RWPE2 (cell line): Measurements from ENCODE around the gene GTSF1L.

ENCODE experiments used
- ATAC-seq: fragments of 200-7000 bp; cut with Tn5 transposase; 3 replicates; pipeline ENCODE4 v1.9.1; 2021; ENCODE audit warnings: low read depth
- DNase-seq: peaks from one replicate; pipeline ENCODE4 v3.0.0-alpha.2; 2020; ENCODE audit warnings: low spot score
- H3K27ac ChIP-seq: fragments of 450-650 bp; 2 replicates; pipeline ENCODE4 v1.5.1; 2017; ENCODE audit warnings: mild to moderate bottlenecking; ENCODE audit not compliant: poor library complexity, severe bottlenecking
- H3K27me3 ChIP-seq: fragments of 250-450 bp; sonication (Bioruptor Pico); 2 replicates; pipeline ENCODE4 v1.5.1; 2021; ENCODE audit warnings: mild to moderate bottlenecking, moderate library complexity; ENCODE audit not compliant: insufficient read depth, poor library complexity, severe bottlenecking
- H3K36me3 ChIP-seq: fragments of 250-450 bp; sonication (Bioruptor Pico); 2 replicates; pipeline ENCODE4 v1.5.1; 2020; ENCODE audit warnings: low read depth, mild to moderate bottlenecking, moderate library complexity
- H3K4me1 ChIP-seq: fragments of 250-450 bp; sonication (Bioruptor Pico); 2 replicates; pipeline ENCODE4 v1.5.1; 2021; ENCODE audit warnings: mild to moderate bottlenecking, moderate library complexity; ENCODE audit not compliant: insufficient read depth, poor library complexity, severe bottlenecking
- H3K4me3 ChIP-seq: fragments of 250-450 bp; sonication (Bioruptor Pico); 2 replicates; pipeline ENCODE4 v1.5.1; 2021; ENCODE audit warnings: mild to moderate bottlenecking, moderate library complexity; ENCODE audit not compliant: severe bottlenecking
- H3K9me3 ChIP-seq: fragments of 250-450 bp; sonication (Bioruptor Pico); 2 replicates; pipeline ENCODE4 v1.5.1; 2021; ENCODE audit warnings: mild to moderate bottlenecking, moderate library complexity; ENCODE audit not compliant: severe bottlenecking
- CTCF ChIP-seq: fragments of 450-650 bp; IDR thresholded peaks from one replicate; pipeline ENCODE4 v1.5.1; 2017; ENCODE audit warnings: mild to moderate bottlenecking, moderate library complexity; ENCODE audit not compliant: poor library complexity, severe bottlenecking

Gene GTSF1L

GRCh38 chr20:43715044-43715443 is 11.8 kb downstream of the GTSF1L start:
- Histone ChIP-seq H3K9me3 (no peaks in the 10 kb centered on the region), H3K36me3 (peaks cover 52% of the 10 kb centered on the region), H3K4me1 (no peaks in the 10 kb centered on the region), H3K27ac (no peak overlapping the region), H3K27me3 (no peaks in the 10 kb centered on the region), H3K4me3 (no peak overlapping the region)
- ATAC-seq: no peak
- DNase-seq: no peak
- no peak for TF ChIP-seq CTCF

- ATAC-seq (no peak), DNase-seq (no peak)
- Histone ChIP-seq H3K4me1 (no peaks in the 10 kb centered on the region), H3K27me3 (no peaks in the 10 kb centered on the region), H3K4me3 (no peak overlapping the region), H3K36me3 (peaks cover 91% of the 10 kb centered on the region), H3K9me3 (no peaks in the 10 kb centered on the region), H3K27ac (no peak overlapping the region)
- no peak for TF ChIP-seq CTCF
Measured at GRCh38 chr20:43711098-43711654, 15.6 kb downstream of the GTSF1L start.

GRCh38 chr20:43710370-43711044 is 16.3 kb downstream of the GTSF1L start:
- H3K27ac ChIP-seq: no peak overlapping the region
- no peaks in the 10 kb centered on the region for H3K9me3 ChIP-seq
- no peaks in the 10 kb centered on the region for H3K4me1 ChIP-seq
- DNase-seq (no peak), ATAC-seq (no peak)
- peaks cover 96% of the 10 kb centered on the region for H3K36me3 ChIP-seq
- H3K27me3 ChIP-seq: no peaks in the 10 kb centered on the region
- TF ChIP-seq CTCF: no peak
- no peak overlapping the region for H3K4me3 ChIP-seq

- Histone ChIP-seq H3K4me3 (no peak overlapping the region), H3K27me3 (no peaks in the 10 kb centered on the region), H3K9me3 (no peaks in the 10 kb centered on the region), H3K36me3 (peaks cover 90% of the 10 kb centered on the region), H3K4me1 (no peaks in the 10 kb centered on the region), H3K27ac (no peak overlapping the region)
- TF ChIP-seq CTCF: no peak
- ATAC-seq: no peak
- no peak for DNase-seq
Measured at GRCh38 chr20:43702502-43702901, 24.3 kb downstream of the GTSF1L start.

GRCh38 chr20:43700627-43701026 is 26.2 kb downstream of the GTSF1L start:
- H3K27me3 ChIP-seq: no peaks in the 10 kb centered on the region
- TF ChIP-seq CTCF: no peak
- peaks cover 90% of the 10 kb centered on the region for H3K36me3 ChIP-seq

More at GRCh38 chr20:43700627-43701026, 26.2 kb downstream of the GTSF1L start:
- Histone ChIP-seq H3K4me1 (no peaks in the 10 kb centered on the region), H3K4me3 (no peak overlapping the region), H3K27ac (no peak overlapping the region), H3K9me3 (no peaks in the 10 kb centered on the region)
- ATAC-seq: no peak
- no peak for DNase-seq
